IPS DF 19.7 (cell line): ENCODE results near the gene KDM4D.
"Not testable (repeated sequence)": the region's sequence is repeated elsewhere in the genome, so short reads cannot be mapped to it uniquely, and the experiment has no call there.

Experiments
- DNase-seq: peaks from one replicate; pipeline ENCODE4 v3.0.0-alpha.2; 2013; ENCODE audit warnings: low read depth, low spot score

KDM4D gene

GRCh38 chr11:94973099-94973968, at the start of gene KDM4D, which contains the start of gene CWC15:
Gene KDM4D (plus strand): TSS chr11:94973709. CDS start chr11:94997373, 23,664 bp downstream.
Gene CWC15 (minus strand): TSS chr11:94973556. CDS start chr11:94972185, 1,371 bp downstream.
- peak; percentile 64 for DNase-seq

GRCh38 chr11:94924171-94924572, 49.3 kb upstream of the KDM4D start:
- no peak for DNase-seq

- no peak for DNase-seq
Observed at GRCh38 chr11:94924612-94925011, 48.9 kb upstream of the KDM4D start.

- no peak for DNase-seq
Observed at GRCh38 chr11:94925422-94926270, 47.9 kb upstream of the KDM4D start.

GRCh38 chr11:94926271-94926625, 47.3 kb upstream of the KDM4D start:
- DNase-seq, result no peak

- DNase-seq, result no peak
Observed at GRCh38 chr11:94926698-94927237, 46.7 kb upstream of the KDM4D start.

GRCh38 chr11:94928117-94928990, 45.2 kb upstream of the KDM4D start:
- no peak for DNase-seq

GRCh38 chr11:94932072-94932471, 41.4 kb upstream of the KDM4D start:
- DNase-seq, result not testable (repeated sequence)

GRCh38 chr11:94932503-94932902, 41.0 kb upstream of the KDM4D start:
- no peak for DNase-seq

- DNase-seq, result no peak
Observed at GRCh38 chr11:94933223-94934130, 40.0 kb upstream of the KDM4D start.

GRCh38 chr11:94934362-94934761, 39.1 kb upstream of the KDM4D start:
- DNase-seq, result peak; percentile 28

GRCh38 chr11:94934846-94935245, 38.7 kb upstream of the KDM4D start:
- no peak for DNase-seq

- no peak for DNase-seq
Observed at GRCh38 chr11:94938095-94939055, 35.1 kb upstream of the KDM4D start.

- DNase-seq, result no peak
Observed at GRCh38 chr11:94939346-94939745, 34.2 kb upstream of the KDM4D start.

GRCh38 chr11:94941131-94941530, 32.4 kb upstream of the KDM4D start:
- DNase-seq, result no peak

GRCh38 chr11:94946812-94947211, 26.7 kb upstream of the KDM4D start:
- no peak for DNase-seq

GRCh38 chr11:94948070-94948617, 25.4 kb upstream of the KDM4D start:
- no peak for DNase-seq

- no peak for DNase-seq
Observed at GRCh38 chr11:94954753-94955152, 18.8 kb upstream of the KDM4D start.

GRCh38 chr11:94956963-94957362, 16.5 kb upstream of the KDM4D start:
- DNase-seq, result no peak
